OCI-LY1 (cell line): ENCODE results near the gene PAH.

ENCODE experiments used
- H2AFZ ChIP-seq: fragments of 200-600 bp; sonication (generic), shearing (Covaris generic); 2 replicates; pipeline ENCODE4 v1.6.0; 2014; ENCODE audit warnings: antibody characterized with exemption, mild to moderate bottlenecking, low read length
- H3F3A ChIP-seq: fragments of 200-600 bp; sonication (generic), shearing (Covaris generic); 2 replicates; pipeline ENCODE4 v1.6.0; 2014; ENCODE audit warnings: mild to moderate bottlenecking, antibody characterized with exemption, low read length, moderate library complexity; ENCODE audit not compliant: insufficient read depth
- H3K27ac ChIP-seq: fragments of 200-600 bp; sonication (generic); 2 replicates; pipeline ENCODE4 v1.5.1; 2014; ENCODE audit warnings: low read length, mixed run types, mild to moderate bottlenecking, low read depth; ENCODE audit not compliant: poor library complexity, severe bottlenecking
- H3K27me3 ChIP-seq: fragments of 200-600 bp; sonication (generic); 2 replicates; pipeline ENCODE4 v1.6.0; 2014; ENCODE audit warnings: antibody characterized with exemption, mild to moderate bottlenecking, low read length, moderate library complexity; ENCODE audit not compliant: insufficient read depth
- H3K36me3 ChIP-seq: fragments of 200-600 bp; sonication (generic); 2 replicates; pipeline ENCODE4 v1.6.1; 2014; ENCODE audit warnings: mild to moderate bottlenecking, antibody characterized with exemption, low read length, moderate library complexity, mixed read lengths; ENCODE audit not compliant: insufficient read depth
- H3K4me1 ChIP-seq: fragments of 200-600 bp; sonication (generic); 2 replicates; pipeline ENCODE4 v1.5.1; 2014; ENCODE audit warnings: mild to moderate bottlenecking, low read length, moderate library complexity; ENCODE audit not compliant: insufficient read depth, severe bottlenecking
- H3K4me2 ChIP-seq: fragments of 200-600 bp; sonication (generic), shearing (Covaris generic); 2 replicates; pipeline ENCODE4 v1.6.1; 2014; ENCODE audit warnings: low read length
- H3K4me3 ChIP-seq: fragments of 200-600 bp; sonication (generic); 2 replicates; pipeline ENCODE4 v1.5.1; 2014; ENCODE audit warnings: low read length, low read depth, mild to moderate bottlenecking, mixed read lengths; ENCODE audit not compliant: poor library complexity, severe bottlenecking
- H3K79me2 ChIP-seq: fragments of 200-600 bp; shearing (Covaris generic); 2 replicates; pipeline ENCODE4 v1.6.1; 2016; ENCODE audit warnings: mixed run types, low read length, mixed read lengths; ENCODE audit not compliant: insufficient read depth
- H3K9ac ChIP-seq: fragments of 200-600 bp; sonication (generic), shearing (Covaris generic); 2 replicates; pipeline ENCODE4 v1.6.1; 2014; ENCODE audit warnings: mild to moderate bottlenecking, low read length, mixed read lengths
- H3K9me2 ChIP-seq: fragments of 200-600 bp; sonication (generic), shearing (Covaris generic); 2 replicates; pipeline ENCODE4 v1.6.1; 2014; ENCODE audit warnings: low read depth, mild to moderate bottlenecking, low read length, mixed read lengths
- H3K9me3 ChIP-seq: fragments of 200-600 bp; shearing (Covaris generic); 2 replicates; pipeline ENCODE4 v1.6.1; 2014; ENCODE audit warnings: low read length, mixed read lengths
- H4K20me1 ChIP-seq: fragments of 200-600 bp; sonication (generic), shearing (Covaris generic); 2 replicates; pipeline ENCODE4 v1.6.0; 2016; ENCODE audit warnings: mild to moderate bottlenecking, low read length; ENCODE audit not compliant: insufficient read depth
- EZH2 ChIP-seq: fragments of 200-600 bp; sonication (generic), shearing (Covaris generic); IDR thresholded peaks from 2 replicates; pipeline ENCODE4 v1.8.0; 2017; ENCODE audit warnings: borderline replicate concordance, mixed run types, mild to moderate bottlenecking, antibody characterized with exemption, low read length, moderate library complexity, mixed read lengths
- TF ChIP-seq, protein P1 (sequence below): fragments of 200-600 bp; sonication (generic), shearing (Covaris generic); IDR thresholded peaks from 2 replicates; pipeline ENCODE4 v1.5.1; 2017; ENCODE audit warnings: mild to moderate bottlenecking, antibody characterized with exemption, low read length, moderate library complexity, mixed read lengths

The PAH gene

GRCh38 chr12:102900389-102900788 lies 16.7 kb downstream of the PAH start:
- Histone ChIP-seq H3K36me3 (no peaks in the 10 kb centered on the region), H3F3A (no peaks in the 10 kb centered on the region), H3K27me3 (0 out of 2 replicates have a peak, but pooled peaks cover 3% of the 10 kb centered on the region), H2AFZ (no peak overlapping the region), H3K9me3 (no peaks in the 10 kb centered on the region), H3K79me2 (no peaks in the 10 kb centered on the region), H3K9ac (no peak overlapping the region), H4K20me1 (no peaks in the 10 kb centered on the region), H3K4me3 (no peak overlapping the region), H3K4me2 (no peak overlapping the region), H3K9me2 (no peaks in the 10 kb centered on the region), H3K27ac (no peak overlapping the region), H3K4me1 (no peaks in the 10 kb centered on the region)
- TF ChIP-seq, protein P1, sequence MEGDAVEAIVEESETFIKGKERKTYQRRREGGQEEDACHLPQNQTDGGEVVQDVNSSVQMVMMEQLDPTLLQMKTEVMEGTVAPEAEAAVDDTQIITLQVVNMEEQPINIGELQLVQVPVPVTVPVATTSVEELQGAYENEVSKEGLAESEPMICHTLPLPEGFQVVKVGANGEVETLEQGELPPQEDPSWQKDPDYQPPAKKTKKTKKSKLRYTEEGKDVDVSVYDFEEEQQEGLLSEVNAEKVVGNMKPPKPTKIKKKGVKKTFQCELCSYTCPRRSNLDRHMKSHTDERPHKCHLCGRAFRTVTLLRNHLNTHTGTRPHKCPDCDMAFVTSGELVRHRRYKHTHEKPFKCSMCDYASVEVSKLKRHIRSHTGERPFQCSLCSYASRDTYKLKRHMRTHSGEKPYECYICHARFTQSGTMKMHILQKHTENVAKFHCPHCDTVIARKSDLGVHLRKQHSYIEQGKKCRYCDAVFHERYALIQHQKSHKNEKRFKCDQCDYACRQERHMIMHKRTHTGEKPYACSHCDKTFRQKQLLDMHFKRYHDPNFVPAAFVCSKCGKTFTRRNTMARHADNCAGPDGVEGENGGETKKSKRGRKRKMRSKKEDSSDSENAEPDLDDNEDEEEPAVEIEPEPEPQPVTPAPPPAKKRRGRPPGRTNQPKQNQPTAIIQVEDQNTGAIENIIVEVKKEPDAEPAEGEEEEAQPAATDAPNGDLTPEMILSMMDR: no peak
- TF ChIP-seq EZH2: no peak

GRCh38 chr12:102896067-102896466 lies 21.0 kb downstream of the PAH start:
- 0 out of 2 replicates have a peak, but pooled peaks cover 3% of the 10 kb centered on the region for H3K27me3 ChIP-seq
- no peaks in the 10 kb centered on the region for H3K9me2 ChIP-seq
- H3K4me2 ChIP-seq: no peak overlapping the region
- H2AFZ ChIP-seq: no peak overlapping the region
- H3F3A ChIP-seq: no peaks in the 10 kb centered on the region
- no peaks in the 10 kb centered on the region for H4K20me1 ChIP-seq
- no peak overlapping the region for H3K27ac ChIP-seq
- no peak overlapping the region for H3K4me3 ChIP-seq
- no peak for TF ChIP-seq EZH2
- TF ChIP-seq, protein P1: no peak
- no peak overlapping the region for H3K9ac ChIP-seq
- H3K9me3 ChIP-seq: no peaks in the 10 kb centered on the region
- no peaks in the 10 kb centered on the region for H3K4me1 ChIP-seq
- H3K79me2 ChIP-seq: no peaks in the 10 kb centered on the region
- H3K36me3 ChIP-seq: no peaks in the 10 kb centered on the region

GRCh38 chr12:102891756-102892155 lies 25.3 kb downstream of the PAH start:
- no peaks in the 10 kb centered on the region for H3K27me3 ChIP-seq
- no peaks in the 10 kb centered on the region for H3K9me3 ChIP-seq
- H3K9ac ChIP-seq: no peak overlapping the region
- no peaks in the 10 kb centered on the region for H4K20me1 ChIP-seq
- no peaks in the 10 kb centered on the region for H3K4me1 ChIP-seq
- no peaks in the 10 kb centered on the region for H3K36me3 ChIP-seq
- no peak overlapping the region for H3K4me2 ChIP-seq
- H3F3A ChIP-seq: no peaks in the 10 kb centered on the region
- H2AFZ ChIP-seq: no peak overlapping the region
- no peak overlapping the region for H3K27ac ChIP-seq
- no peaks in the 10 kb centered on the region for H3K9me2 ChIP-seq
- no peaks in the 10 kb centered on the region for H3K79me2 ChIP-seq
- H3K4me3 ChIP-seq: no peak overlapping the region
- TF ChIP-seq, protein P1: no peak
- no peak for TF ChIP-seq EZH2
